Esophagus muscularis mucosa (tissue), 4 donors: ENCODE data around the gene CMPK2. TPM values are rescaled to one million over a fixed set of nuclear protein-coding genes. Genes with fewer than 3 reads are reported as not detected.

Experiments used
- DNase-seq: peaks from one replicate; pipeline ENCODE4 v3.0.0-alpha.2; 2017; ENCODE audit errors: extremely low spot score
- H3K27ac ChIP-seq, 4 donors: fragments of 200-600 bp; sonication (generic); replicated peaks in 1 of 4; 1 replicate in 3 of 4; 2 replicates in 1 of 4; pipeline ENCODE4 v1.5.1; 2016 to 2019; ENCODE audit warnings: mild to moderate bottlenecking in 1 of 4
- H3K27me3 ChIP-seq, 4 donors: fragments of 200-600 bp; sonication (generic); one replicate each; pipeline versions ENCODE4 v1.5.1 to v1.6.0; 2016 to 2019
- H3K36me3 ChIP-seq, 4 donors: fragments of 200-600 bp; sonication (generic); one replicate each; pipeline ENCODE4 v1.5.1; 2016 to 2019
- H3K4me1 ChIP-seq, 4 donors: fragments of 200-600 bp; sonication (generic); one replicate each; pipeline ENCODE4 v1.5.1; 2016 to 2019
- H3K4me3 ChIP-seq, 4 donors: fragments of 200-600 bp; sonication (generic); 1 replicate in 2 of 4; 2 replicates in 2 of 4; pipeline ENCODE4 v1.5.1; 2016 to 2019; ENCODE audit warnings: mild to moderate bottlenecking in 4 of 4, moderate library complexity in 1 of 4
- H3K9me3 ChIP-seq, 4 donors: fragments of 200-600 bp; sonication (generic); 1 replicate in 3 of 4; 2 replicates in 1 of 4; pipeline ENCODE4 v1.5.1; 2016 to 2019
- CTCF ChIP-seq, 3 experiments: fragments of 200-600 bp in 2 of 3; fragments of 450-650 bp in 1 of 3; sonication (generic) in 2 of 3; IDR thresholded peaks; one replicate each; pipeline ENCODE4 v1.5.1; 2017 to 2019; ENCODE audit warnings: antibody characterized with exemption in 3 of 3, mild to moderate bottlenecking in 2 of 3, moderate library complexity in 1 of 3
- EP300 ChIP-seq: sonication (generic); formaldehyde crosslinking; IDR thresholded peaks from one replicate; pipeline ENCODE4 v1.6.1; 2017; ENCODE audit warnings: antibody characterized with exemption
- POLR2A ChIP-seq: fragments of 450-650 bp; IDR thresholded peaks from one replicate; pipeline ENCODE4 v1.6.1; 2017; ENCODE audit warnings: antibody characterized with exemption, moderate library complexity, mild to moderate bottlenecking, low read depth
- POLR2AphosphoS5 ChIP-seq, 2 donors: sonication (generic); formaldehyde crosslinking; IDR thresholded peaks; one replicate each; pipeline ENCODE4 v1.6.1; 2017; ENCODE audit warnings: antibody characterized with exemption in 2 of 2
- WGBS: methylation state at CpG from one replicate; pipeline ENCODE4 v1.1.5; 2018; 5-methylcytosine and 5-hydroxymethylcytosine counted together
- intact Hi-C: fragments of 100-400 bp; cut with DNase I; formaldehyde crosslinking; loops from one replicate; pipeline ENCODE4 v1.15.1; 2023
- total RNA-seq, 4 donors: library from RNA; depleted of rRNA; stranded (reverse); fragments of >200 nt; gene quantifications; one replicate each; pipeline versions ENCODE4 v1.1.0 to v1.2.1, GENCODE V29; 2016

Gene CMPK2
- total RNA-seq, 4 donors from 2014 or later = 3.3 to 8.3 (median 5.8) TPM

DNA sequence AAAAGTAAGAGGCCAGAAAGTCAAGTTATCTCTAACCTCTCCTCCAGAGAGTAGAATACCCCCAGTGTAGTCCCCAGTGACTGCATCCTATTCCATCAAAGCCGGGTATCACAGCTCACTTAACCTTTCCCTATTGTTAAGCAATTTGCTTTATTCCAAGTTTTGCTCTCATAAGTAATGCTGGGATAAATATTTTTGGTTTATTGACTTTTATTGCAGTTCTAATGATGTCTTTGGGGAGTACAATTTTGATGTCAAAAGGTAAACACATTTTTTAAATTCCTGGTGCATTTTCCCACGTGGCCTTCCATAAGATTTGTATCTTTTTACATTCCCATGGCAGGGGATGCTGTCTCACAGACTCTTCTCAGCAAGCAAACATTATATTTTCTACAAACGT is 43.3 kb downstream of the CMPK2 start:
- 62% methylated on average over 3 of the region's 3 CpGs for WGBS
- intact Hi-C loops = no loop called here
- H3K4me1 ChIP-seq = peaks cover 0 to 3% (median 1%) of the 10 kb centered on the region in 4 donors
- TF ChIP-seq CTCF (IDR thresholded peaks at IDR 0.05) (no peak), EP300 (no peak), POLR2A (no peak), POLR2AphosphoS5 (IDR thresholded peaks at IDR 0.05) (no peak)
- DNase-seq = peak; percentile 17
- no peaks in the 10 kb centered on the region for H3K9me3 ChIP-seq
- peaks cover 0 to 9% (median 0%) of the 10 kb centered on the region in 4 donors for H3K27me3 ChIP-seq
- no peak overlapping the region for H3K27ac ChIP-seq
- H3K4me3 ChIP-seq = no peak overlapping the region
- H3K36me3 ChIP-seq = no peaks in the 10 kb centered on the region

DNA sequence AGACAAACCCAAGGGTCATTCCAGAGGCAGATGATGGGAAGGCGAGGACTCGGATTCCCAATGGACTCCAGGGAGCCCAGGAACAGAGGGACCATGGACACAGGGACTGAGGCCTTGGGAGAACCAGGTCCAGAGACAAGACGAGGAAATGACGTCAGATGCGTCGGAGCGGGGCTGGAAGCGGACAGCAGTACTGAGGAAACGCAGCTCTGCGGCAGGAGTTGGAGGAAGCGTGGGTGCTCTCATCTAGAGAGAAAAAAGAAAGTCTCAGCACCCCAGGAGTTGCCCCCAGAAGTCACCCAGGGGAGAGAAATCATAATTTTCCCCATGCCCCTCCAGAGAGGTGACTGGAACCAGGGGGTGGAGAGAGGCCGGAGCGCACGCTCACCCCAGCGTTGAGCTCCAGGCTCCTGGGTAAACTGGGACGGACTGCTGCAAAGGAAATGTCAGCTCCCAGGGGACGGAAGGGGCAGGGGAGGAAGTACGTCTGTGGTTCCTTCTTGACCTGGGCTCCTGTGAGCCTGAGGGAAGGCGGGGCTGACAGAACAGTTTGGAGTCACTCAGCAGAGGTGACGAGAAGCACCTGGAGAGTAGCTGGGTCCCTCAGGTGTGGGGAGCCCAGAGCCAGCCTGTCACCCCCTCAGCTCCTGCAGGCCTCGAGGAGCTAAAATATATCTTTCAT is 44.7 kb downstream of the CMPK2 start:
- WGBS = 90% methylated on average over 21 of the region's 21 CpGs

GRCh38 chr2:6820236-6820635 is 45.5 kb downstream of the CMPK2 start:
- Histone ChIP-seq H3K9me3 (no peaks in the 10 kb centered on the region), H3K27ac (no peak overlapping the region), H3K4me3 (no peak overlapping the region), H3K27me3 (peaks cover 0 to 9% (median 0%) of the 10 kb centered on the region in 4 donors), H3K4me1 (peaks cover 0 to 3% (median 0%) of the 10 kb centered on the region in 4 donors), H3K36me3 (no peaks in the 10 kb centered on the region)
- intact Hi-C loops = no loop called here
- peak; percentile 86 for DNase-seq
- WGBS = 89% methylated on average over 5 of the region's 5 CpGs
- no peak for TF ChIP-seq POLR2A
- TF ChIP-seq EP300 = no peak
- no peak for TF ChIP-seq CTCF (IDR thresholded peaks at IDR 0.05)
- TF ChIP-seq POLR2AphosphoS5 (IDR thresholded peaks at IDR 0.05) = no peak

More for the DNA sequence above, 44.7 kb downstream of the CMPK2 start:
- H3K4me1 ChIP-seq = peaks cover 0 to 3% (median 0%) of the 10 kb centered on the region in 4 donors
- no peaks in the 10 kb centered on the region for H3K36me3 ChIP-seq
- intact Hi-C loops = no loop called here
- peaks cover 0 to 9% (median 0%) of the 10 kb centered on the region in 4 donors for H3K27me3 ChIP-seq
- TF ChIP-seq POLR2AphosphoS5 (IDR thresholded peaks at IDR 0.05) = no peak
- no peak for TF ChIP-seq EP300
- TF ChIP-seq CTCF (IDR thresholded peaks at IDR 0.05) = no peak
- TF ChIP-seq POLR2A = no peak
- DNase-seq = peak; percentile 62
- no peaks in the 10 kb centered on the region for H3K9me3 ChIP-seq
- no peak overlapping the region for H3K27ac ChIP-seq
- H3K4me3 ChIP-seq = no peak overlapping the region

DNA sequence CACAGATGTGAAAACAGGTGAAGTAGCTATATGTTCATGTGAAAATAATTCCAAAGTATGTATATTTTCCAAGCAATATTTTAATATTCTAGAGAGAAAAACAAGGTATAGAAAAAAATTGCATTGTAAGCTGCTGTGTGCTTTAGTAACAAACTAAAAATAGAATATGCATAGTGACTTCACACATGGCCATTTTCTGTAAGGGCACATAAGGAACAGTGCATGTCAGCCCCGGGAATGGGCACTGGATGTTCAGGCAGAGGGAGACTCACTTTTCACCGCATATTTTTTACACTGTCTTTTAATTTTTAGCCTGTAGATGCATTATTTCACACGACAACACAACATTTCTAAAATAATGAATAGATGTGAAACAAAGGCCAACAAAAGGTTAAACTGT is 46.0 kb downstream of the CMPK2 start:
- peaks cover 0 to 9% (median 0%) of the 10 kb centered on the region in 4 donors for H3K27me3 ChIP-seq
- H3K27ac ChIP-seq = no peak overlapping the region
- no peak overlapping the region for H3K4me3 ChIP-seq
- no peaks in the 10 kb centered on the region for H3K9me3 ChIP-seq
- DNase-seq = peak; percentile 7
- peaks cover 0 to 3% (median 0%) of the 10 kb centered on the region in 4 donors for H3K4me1 ChIP-seq
- TF ChIP-seq POLR2AphosphoS5 (IDR thresholded peaks at IDR 0.05) (no peak), POLR2A (no peak), EP300 (no peak), CTCF (IDR thresholded peaks at IDR 0.05) (no peak)
- intact Hi-C loops = no loop called here
- no peaks in the 10 kb centered on the region for H3K36me3 ChIP-seq
- WGBS = 85% methylated on average over 3 of the region's 3 CpGs
